Limb (tissue), 2 donors: Measurements from ENCODE around the gene SLCO3A1.

Experiments used
- DNase-seq, 2 donors: peaks; one replicate each; pipeline ENCODE4 v3.0.0-alpha.2; 2016; ENCODE audit errors: extremely low spot score in 2 of 2

SLCO3A1 gene

GRCh38 chr15:92158426-92158825, 304.9 kb downstream of the SLCO3A1 start:
- DNase-seq = no peak

- no peak for DNase-seq
Measured at GRCh38 chr15:92159481-92159880, 306.0 kb downstream of the SLCO3A1 start.

- no peak for DNase-seq
Measured at GRCh38 chr15:92159906-92160841, 306.7 kb downstream of the SLCO3A1 start.

GRCh38 chr15:92161039-92161670, 307.6 kb downstream of the SLCO3A1 start:
- DNase-seq = no peak

- DNase-seq = no peak
Measured at GRCh38 chr15:92162657-92163056, 309.1 kb downstream of the SLCO3A1 start.

GRCh38 chr15:92163641-92164040, 310.1 kb downstream of the SLCO3A1 start:
- no peak for DNase-seq

GRCh38 chr15:92164327-92165000, 311.0 kb downstream of the SLCO3A1 start:
- no peak for DNase-seq

- DNase-seq = no peak
Measured at GRCh38 chr15:92165001-92165346, 311.5 kb downstream of the SLCO3A1 start.

GRCh38 chr15:92166029-92166428, 312.5 kb downstream of the SLCO3A1 start:
- DNase-seq = no peak

- DNase-seq = no peak
Measured at GRCh38 chr15:92166751-92167405, 313.4 kb downstream of the SLCO3A1 start.

GRCh38 chr15:92167451-92167850, 313.9 kb downstream of the SLCO3A1 start:
- DNase-seq = no peak

GRCh38 chr15:92168066-92168683, 314.7 kb downstream of the SLCO3A1 start:
- no peak for DNase-seq

- DNase-seq = no peak
Measured at GRCh38 chr15:92170897-92171296, 317.4 kb downstream of the SLCO3A1 start.

GRCh38 chr15:92178911-92179310, 325.4 kb downstream of the SLCO3A1 start:
- DNase-seq = no peak

- DNase-seq = no peak
Measured at GRCh38 chr15:92184142-92184541, 330.6 kb downstream of the SLCO3A1 start.

GRCh38 chr15:92184679-92185230, 331.2 kb downstream of the SLCO3A1 start:
- DNase-seq = no peak

GRCh38 chr15:92187975-92188374, 334.5 kb downstream of the SLCO3A1 start:
- DNase-seq = no peak

- DNase-seq = no peak
Measured at GRCh38 chr15:92189166-92189565, 335.7 kb downstream of the SLCO3A1 start.

GRCh38 chr15:92195241-92195640, 341.7 kb downstream of the SLCO3A1 start:
- no peak for DNase-seq

GRCh38 chr15:92196342-92196741, 342.8 kb downstream of the SLCO3A1 start:
- DNase-seq = no peak

GRCh38 chr15:92197746-92198145, 344.2 kb downstream of the SLCO3A1 start:
- no peak for DNase-seq
